Measurements from ENCODE around the gene HMCN2.
A peak's percentile ranks its signal among the peaks of the same experiment; 100 is the strongest.

HMCN2 gene

GRCh38 chr9:130402645-130403440 lies 137.3 kb downstream of the HMCN2 start:
- no peaks in the 10 kb centered on the region for H3K9me3 ChIP-seq (ENCODE audit: control insufficient read depth in 2 of 2, low read length in 2 of 2)
- no peaks in the 10 kb centered on the region for H3K27me3 ChIP-seq (ENCODE audit: control insufficient read depth in 2 of 2, insufficient read depth in 2 of 2, low read length in 2 of 2)
- H3K4me3 ChIP-seq (ENCODE audit: low read length in 2 of 2) = no peak overlapping the region
- H3K4me1 ChIP-seq (ENCODE audit: control insufficient read depth in 2 of 2, insufficient read depth in 2 of 2, low read length in 2 of 2) = peaks cover 0 to 5% of the 10 kb centered on the region in 2 donors
- H3K27ac ChIP-seq (ENCODE audit: low read depth in 2 of 2, low read length in 2 of 2) = no peak overlapping the region
- H3K9ac ChIP-seq (ENCODE audit: low read depth in 1 of 2, low read length in 2 of 2) = no peak overlapping the region
- no peaks in the 10 kb centered on the region for H3K36me3 ChIP-seq (ENCODE audit: control insufficient read depth in 2 of 2, insufficient read depth in 2 of 2, low read length in 2 of 2)

GRCh38 chr9:130405657-130406257 lies 140.2 kb downstream of the HMCN2 start:
- H3K4me1 ChIP-seq (ENCODE audit: control insufficient read depth in 2 of 2, insufficient read depth in 2 of 2, low read length in 2 of 2) = peaks cover 6 to 10% of the 10 kb centered on the region in 2 donors

DNA sequence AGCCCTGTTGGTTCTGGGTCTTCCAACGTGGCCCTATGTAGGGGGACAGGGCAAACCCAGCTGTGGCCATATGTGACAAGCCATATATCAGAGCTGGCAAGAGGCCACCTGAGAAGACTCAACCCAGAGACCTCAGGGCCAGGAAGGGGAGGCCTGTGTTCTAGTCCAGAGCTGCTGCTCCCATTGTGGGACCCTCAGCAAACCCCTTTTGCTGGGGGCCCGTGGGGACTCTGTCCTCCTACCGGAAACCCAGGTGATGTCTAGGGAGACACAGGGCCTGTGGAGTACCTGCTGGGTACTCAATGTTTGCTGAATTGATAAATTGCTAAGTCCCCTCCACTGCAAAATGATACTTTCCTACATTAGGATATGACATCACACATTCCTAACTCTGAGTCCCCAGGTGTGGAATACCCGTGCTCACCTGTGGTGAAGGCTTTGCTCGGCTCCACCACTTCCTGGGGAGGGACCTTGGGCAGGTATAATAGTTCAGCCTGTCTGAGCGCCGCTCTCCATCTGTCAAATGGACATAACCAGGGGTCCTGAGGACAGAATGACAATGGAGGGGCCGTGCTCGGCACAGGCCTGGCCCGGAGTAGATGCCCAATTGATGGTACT lies 140.8 kb downstream of the HMCN2 start:
- no peaks in the 10 kb centered on the region for H3K9me3 ChIP-seq (ENCODE audit: control insufficient read depth in 2 of 2, low read length in 2 of 2)
- H3K36me3 ChIP-seq (ENCODE audit: control insufficient read depth in 2 of 2, insufficient read depth in 2 of 2, low read length in 2 of 2) = peaks cover 0 to 2% of the 10 kb centered on the region in 2 donors
- H3K4me1 ChIP-seq (ENCODE audit: control insufficient read depth in 2 of 2, insufficient read depth in 2 of 2, low read length in 2 of 2) = peaks cover 8 to 15% of the 10 kb centered on the region in 2 donors
- H3K9ac ChIP-seq (ENCODE audit: low read depth in 1 of 2, low read length in 2 of 2) = no peak overlapping the region
- no peak overlapping the region for H3K4me3 ChIP-seq (ENCODE audit: low read length in 2 of 2)
- no peaks in the 10 kb centered on the region for H3K27me3 ChIP-seq (ENCODE audit: control insufficient read depth in 2 of 2, insufficient read depth in 2 of 2, low read length in 2 of 2)
- no peak overlapping the region for H3K27ac ChIP-seq (ENCODE audit: low read depth in 2 of 2, low read length in 2 of 2)

More at GRCh38 chr9:130405657-130406257, 140.2 kb downstream of the HMCN2 start:
- H3K27me3 ChIP-seq (ENCODE audit: control insufficient read depth in 2 of 2, insufficient read depth in 2 of 2, low read length in 2 of 2) = no peaks in the 10 kb centered on the region
- H3K9me3 ChIP-seq (ENCODE audit: control insufficient read depth in 2 of 2, low read length in 2 of 2) = no peaks in the 10 kb centered on the region
- peaks cover 0 to 2% of the 10 kb centered on the region in 2 donors for H3K36me3 ChIP-seq (ENCODE audit: control insufficient read depth in 2 of 2, insufficient read depth in 2 of 2, low read length in 2 of 2)
- no peak overlapping the region for H3K4me3 ChIP-seq (ENCODE audit: low read length in 2 of 2)
- H3K27ac ChIP-seq (ENCODE audit: low read depth in 2 of 2, low read length in 2 of 2) = no peak overlapping the region
- no peak overlapping the region for H3K9ac ChIP-seq (ENCODE audit: low read depth in 1 of 2, low read length in 2 of 2)

- H3K27me3 ChIP-seq (ENCODE audit: control insufficient read depth in 2 of 2, insufficient read depth in 2 of 2, low read length in 2 of 2) = no peaks in the 10 kb centered on the region
- no peak overlapping the region for H3K4me3 ChIP-seq (ENCODE audit: low read length in 2 of 2)
- no peaks in the 10 kb centered on the region for H3K9me3 ChIP-seq (ENCODE audit: control insufficient read depth in 2 of 2, low read length in 2 of 2)
- H3K4me1 ChIP-seq (ENCODE audit: control insufficient read depth in 2 of 2, insufficient read depth in 2 of 2, low read length in 2 of 2) = peaks cover 8 to 18% of the 10 kb centered on the region in 2 donors
- no peak overlapping the region for H3K9ac ChIP-seq (ENCODE audit: low read depth in 1 of 2, low read length in 2 of 2)
- H3K27ac ChIP-seq (ENCODE audit: low read depth in 2 of 2, low read length in 2 of 2) = no peak overlapping the region
- peaks cover 0 to 2% of the 10 kb centered on the region in 2 donors for H3K36me3 ChIP-seq (ENCODE audit: control insufficient read depth in 2 of 2, insufficient read depth in 2 of 2, low read length in 2 of 2)
These were observed 142.5 kb downstream of the HMCN2 start for GRCh38 chr9:130407916-130408663.

GRCh38 chr9:130408669-130409068 lies 143.1 kb downstream of the HMCN2 start:
- Histone ChIP-seq H3K36me3 (ENCODE audit: control insufficient read depth in 2 of 2, insufficient read depth in 2 of 2, low read length in 2 of 2) (peaks cover 0 to 2% of the 10 kb centered on the region in 2 donors), H3K9ac (ENCODE audit: low read depth in 1 of 2, low read length in 2 of 2) (no peak overlapping the region), H3K4me3 (ENCODE audit: low read length in 2 of 2) (no peak overlapping the region), H3K9me3 (ENCODE audit: control insufficient read depth in 2 of 2, low read length in 2 of 2) (no peaks in the 10 kb centered on the region), H3K27ac (ENCODE audit: low read depth in 2 of 2, low read length in 2 of 2) (no peak overlapping the region), H3K27me3 (ENCODE audit: control insufficient read depth in 2 of 2, insufficient read depth in 2 of 2, low read length in 2 of 2) (no peaks in the 10 kb centered on the region), H3K4me1 (ENCODE audit: control insufficient read depth in 2 of 2, insufficient read depth in 2 of 2, low read length in 2 of 2) (peaks cover 8 to 21% of the 10 kb centered on the region in 2 donors)

GRCh38 chr9:130409246-130409645 lies 143.7 kb downstream of the HMCN2 start:
- Histone ChIP-seq H3K9ac (ENCODE audit: low read depth in 1 of 2, low read length in 2 of 2) (no peak overlapping the region), H3K27me3 (ENCODE audit: control insufficient read depth in 2 of 2, insufficient read depth in 2 of 2, low read length in 2 of 2) (no peaks in the 10 kb centered on the region), H3K4me1 (ENCODE audit: control insufficient read depth in 2 of 2, insufficient read depth in 2 of 2, low read length in 2 of 2) (peaks cover 8 to 26% of the 10 kb centered on the region in 2 donors), H3K4me3 (ENCODE audit: low read length in 2 of 2) (no peak overlapping the region), H3K36me3 (ENCODE audit: control insufficient read depth in 2 of 2, insufficient read depth in 2 of 2, low read length in 2 of 2) (peaks cover 0 to 2% of the 10 kb centered on the region in 2 donors), H3K27ac (ENCODE audit: low read depth in 2 of 2, low read length in 2 of 2) (no peak overlapping the region), H3K9me3 (ENCODE audit: control insufficient read depth in 2 of 2, low read length in 2 of 2) (no peaks in the 10 kb centered on the region)

- Histone ChIP-seq H3K36me3 (ENCODE audit: control insufficient read depth in 2 of 2, insufficient read depth in 2 of 2, low read length in 2 of 2) (peaks cover 0 to 2% of the 10 kb centered on the region in 2 donors), H3K9ac (ENCODE audit: low read depth in 1 of 2, low read length in 2 of 2) (peak overlapping the region in 1 of 2 donors; percentile 57), H3K27ac (ENCODE audit: low read depth in 2 of 2, low read length in 2 of 2) (peak overlapping the region; percentile 82 to 83), H3K27me3 (ENCODE audit: control insufficient read depth in 2 of 2, insufficient read depth in 2 of 2, low read length in 2 of 2) (no peaks in the 10 kb centered on the region), H3K9me3 (ENCODE audit: control insufficient read depth in 2 of 2, low read length in 2 of 2) (no peaks in the 10 kb centered on the region), H3K4me3 (ENCODE audit: low read length in 2 of 2) (peak overlapping the region; percentile 19 to 28), H3K4me1 (ENCODE audit: control insufficient read depth in 2 of 2, insufficient read depth in 2 of 2, low read length in 2 of 2) (peaks cover 11 to 34% of the 10 kb centered on the region in 2 donors)
These were observed 144.9 kb downstream of the HMCN2 start for GRCh38 chr9:130410443-130410842.

- H3K9me3 ChIP-seq (ENCODE audit: control insufficient read depth in 2 of 2, low read length in 2 of 2) = no peaks in the 10 kb centered on the region
- no peaks in the 10 kb centered on the region for H3K27me3 ChIP-seq (ENCODE audit: control insufficient read depth in 2 of 2, insufficient read depth in 2 of 2, low read length in 2 of 2)
- H3K27ac ChIP-seq (ENCODE audit: low read depth in 2 of 2, low read length in 2 of 2) = peak overlapping the region; percentile 82 to 83
- peaks cover 11 to 34% of the 10 kb centered on the region in 2 donors for H3K4me1 ChIP-seq (ENCODE audit: control insufficient read depth in 2 of 2, insufficient read depth in 2 of 2, low read length in 2 of 2)
- H3K36me3 ChIP-seq (ENCODE audit: control insufficient read depth in 2 of 2, insufficient read depth in 2 of 2, low read length in 2 of 2) = peaks cover 0 to 2% of the 10 kb centered on the region in 2 donors
- no peak overlapping the region for H3K9ac ChIP-seq (ENCODE audit: low read depth in 1 of 2, low read length in 2 of 2)
- no peak overlapping the region for H3K4me3 ChIP-seq (ENCODE audit: low read length in 2 of 2)
These were observed 146.0 kb downstream of the HMCN2 start for GRCh38 chr9:130411566-130411915.

DNA sequence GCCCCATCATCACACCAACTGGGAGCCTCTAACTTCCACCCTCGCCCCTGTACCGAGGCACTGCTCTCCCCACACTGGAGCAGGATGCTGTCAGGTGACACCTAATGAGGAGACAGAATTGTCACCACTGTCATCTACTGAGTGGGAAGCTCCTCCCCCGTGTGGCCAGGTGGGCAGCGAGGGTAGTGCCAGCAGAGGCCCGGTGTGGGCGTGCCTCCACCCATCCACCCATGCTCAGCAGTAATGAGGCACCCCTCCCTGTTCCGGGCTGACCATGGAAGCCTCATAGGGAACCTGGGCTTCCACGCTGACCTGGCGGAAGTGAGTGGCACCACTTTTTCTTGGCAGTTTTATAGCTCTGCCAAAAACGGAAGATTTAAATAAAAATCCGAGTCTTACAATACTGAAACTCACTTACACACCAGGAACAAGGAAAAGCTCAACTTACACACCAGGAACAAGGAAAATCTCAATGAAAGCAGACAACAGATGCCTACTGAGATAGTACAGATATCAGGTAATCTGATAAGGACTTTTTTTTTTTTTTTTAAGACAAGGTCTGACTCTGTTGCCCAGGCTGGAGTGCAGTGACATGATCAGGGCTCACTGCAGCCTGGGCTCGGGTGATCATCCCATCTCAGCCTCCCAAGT lies 148.6 kb downstream of the HMCN2 start:
- no peaks in the 10 kb centered on the region for H3K27me3 ChIP-seq (ENCODE audit: control insufficient read depth in 2 of 2, insufficient read depth in 2 of 2, low read length in 2 of 2)
- H3K9me3 ChIP-seq (ENCODE audit: control insufficient read depth in 2 of 2, low read length in 2 of 2) = no peaks in the 10 kb centered on the region
- peak overlapping the region; percentile 80 to 84 for H3K27ac ChIP-seq (ENCODE audit: low read depth in 2 of 2, low read length in 2 of 2)
- peaks cover 0 to 2% of the 10 kb centered on the region in 2 donors for H3K36me3 ChIP-seq (ENCODE audit: control insufficient read depth in 2 of 2, insufficient read depth in 2 of 2, low read length in 2 of 2)
- H3K9ac ChIP-seq (ENCODE audit: low read depth in 1 of 2, low read length in 2 of 2) = peak overlapping the region in 1 of 2 donors; percentile 37
- H3K4me1 ChIP-seq (ENCODE audit: control insufficient read depth in 2 of 2, insufficient read depth in 2 of 2, low read length in 2 of 2) = peaks cover 11 to 34% of the 10 kb centered on the region in 2 donors
- no peak overlapping the region for H3K4me3 ChIP-seq (ENCODE audit: low read length in 2 of 2)

All from mucosa of rectum (tissue), 2 donors.